ENCODE measurements around the gene MYH7.
"Not testable (repeated sequence)": the region's sequence is repeated elsewhere in the genome, so short reads cannot be mapped to it uniquely, and the experiment has no call there.

- TF ChIP-seq, protein P1, sequence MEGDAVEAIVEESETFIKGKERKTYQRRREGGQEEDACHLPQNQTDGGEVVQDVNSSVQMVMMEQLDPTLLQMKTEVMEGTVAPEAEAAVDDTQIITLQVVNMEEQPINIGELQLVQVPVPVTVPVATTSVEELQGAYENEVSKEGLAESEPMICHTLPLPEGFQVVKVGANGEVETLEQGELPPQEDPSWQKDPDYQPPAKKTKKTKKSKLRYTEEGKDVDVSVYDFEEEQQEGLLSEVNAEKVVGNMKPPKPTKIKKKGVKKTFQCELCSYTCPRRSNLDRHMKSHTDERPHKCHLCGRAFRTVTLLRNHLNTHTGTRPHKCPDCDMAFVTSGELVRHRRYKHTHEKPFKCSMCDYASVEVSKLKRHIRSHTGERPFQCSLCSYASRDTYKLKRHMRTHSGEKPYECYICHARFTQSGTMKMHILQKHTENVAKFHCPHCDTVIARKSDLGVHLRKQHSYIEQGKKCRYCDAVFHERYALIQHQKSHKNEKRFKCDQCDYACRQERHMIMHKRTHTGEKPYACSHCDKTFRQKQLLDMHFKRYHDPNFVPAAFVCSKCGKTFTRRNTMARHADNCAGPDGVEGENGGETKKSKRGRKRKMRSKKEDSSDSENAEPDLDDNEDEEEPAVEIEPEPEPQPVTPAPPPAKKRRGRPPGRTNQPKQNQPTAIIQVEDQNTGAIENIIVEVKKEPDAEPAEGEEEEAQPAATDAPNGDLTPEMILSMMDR (IDR thresholded peaks at IDR 0.05; ENCODE audit: low read depth, low read length, missing input control) = not testable (repeated sequence)
- not testable (repeated sequence) for TF ChIP-seq MAX (IDR thresholded peaks at IDR 0.05); FOXA1 (IDR thresholded peaks at IDR 0.05); TAF1 (conservative IDR thresholded peaks at IDR 0.05); EGR1 (IDR thresholded peaks at IDR 0.05; ENCODE audit: low read depth in 2 of 2)
Observed at GRCh38 chr14:23417269-23417668, 18.2 kb downstream of the MYH7 start.
